Pancreas (tissue), 8 donors: Measurements from ENCODE around the gene CRLF3. TPM values are rescaled to one million over a fixed set of nuclear protein-coding genes. Genes with fewer than 3 reads are reported as not detected.

Experiments used
- polyA plus RNA-seq, 2 donors: library from polyadenylated mRNA; stranded (reverse); fragments of 200-250 nt; gene quantifications; one replicate each; pipeline ENCODE4 v1.2.3, GENCODE V29; 2013
- total RNA-seq, 6 donors: library from RNA; stranded (reverse); fragmentation: NEBNext Ultra II Directional in 4 of 6; extraction: Animal tissue kit (Norgen Biotek cat#: 25700) in 4 of 6; gene quantifications; one replicate each; pipeline versions ENCODE4 v1.2.1 to v1.2.4, GENCODE V29; 2021 to 2023
- donor health status: healthy with polysubstance abuse.
- donor health status: DM: no; HTN: no; CAD: no; lungs with moderate emphysema.
- donor health status: DM: no; HTN: no; CAD: no.
- donor health status: Bipolar disorder and iron deficiency.
- donor health status: DM: yes; HTN: yes; CAD: no.
- donor health status: DM: no; HTN: no; CAD: no.
- donor health status: DM: no; HTN: no; CAD: no.
- donor health status: DM: yes; HTN: yes; CAD: no.

The CRLF3 gene
- total and polyA plus RNA-seq, 8 donors: 2.5 to 8.0 (median 2.9) TPM

Other genes with a start within 250 kb of the CRLF3 start
- under 1 TPM; 0.35 to 0.95 (median 0.55) TPM for gene ATAD5, start 7.3 kb upstream of the CRLF3 start, total RNA-seq
- under 1 TPM; 0.19 to 0.49 TPM for gene ATAD5, start 7.3 kb upstream of the CRLF3 start, polyA plus RNA-seq
- 1 to 10 TPM; 3.2 to 6.9 (median 5.5) TPM for gene TEFM, start 81.5 kb upstream of the CRLF3 start, total RNA-seq
- 1 to 10 TPM; 3.6 to 6.3 TPM for gene TEFM, start 81.5 kb upstream of the CRLF3 start, polyA plus RNA-seq
- gene ADAP2, start 97.3 kb upstream of the CRLF3 start, total RNA-seq: 10 to 100 TPM in 1 of 6 donors, 1 to 10 TPM in 5; 2.1 to 13.3 (median 3.3) TPM
- 1 to 10 TPM; 2.7 to 3.9 TPM for gene ADAP2, start 97.3 kb upstream of the CRLF3 start, polyA plus RNA-seq
- 10 to 100 TPM in 1 of 6 donors, 1 to 10 TPM in 5; 8.2 to 10.9 (median 8.6) TPM for gene RNF135, start 146.3 kb upstream of the CRLF3 start, total RNA-seq
- 1 to 10 TPM; 6.6 to 7.2 TPM for gene RNF135, start 146.3 kb upstream of the CRLF3 start, polyA plus RNA-seq